KBM-7 (cell line): ENCODE measurements around the gene OSBP2.
A peak's percentile ranks its signal among the peaks of the same experiment; 100 is the strongest.
"Not testable (repeated sequence)": the region's sequence is repeated elsewhere in the genome, so short reads cannot be mapped to it uniquely, and the experiment has no call there.

Source experiments
- DNase-seq: peaks from one replicate; pipeline ENCODE4 v3.0.0-alpha.2; 2015
- in situ Hi-C: fragments of 300-500 bp; cut with MboI; formaldehyde crosslinking; loops from 2 replicates; pipeline ENCODE4 v1.14.3; 2020; ENCODE audit warnings: low sequenced_read_pairs, low pct_unique_long_range_greater_than_20kb, mixed read lengths

The OSBP2 gene

DNA sequence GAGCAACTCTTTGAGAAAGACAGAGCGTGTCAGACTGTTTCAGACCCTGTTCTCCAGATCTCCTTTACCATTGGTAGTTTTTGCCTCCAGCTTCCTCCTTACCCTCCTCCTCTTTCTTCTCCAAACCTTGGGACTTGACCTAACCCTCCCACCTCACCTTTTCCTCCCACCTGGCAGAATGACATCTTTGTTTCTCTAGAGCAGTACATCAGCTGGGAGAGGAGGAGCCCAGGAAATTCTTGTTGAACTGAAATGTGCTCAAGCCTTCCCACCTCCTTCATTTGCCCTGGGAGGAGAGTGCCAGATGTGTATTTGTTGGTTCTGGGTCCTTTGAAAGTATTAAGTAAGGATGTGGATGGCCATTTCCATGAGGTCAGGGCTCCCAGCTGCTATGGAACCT lies 17.4 kb downstream of the OSBP2 start:
- in situ Hi-C loops: no loop called here

DNA sequence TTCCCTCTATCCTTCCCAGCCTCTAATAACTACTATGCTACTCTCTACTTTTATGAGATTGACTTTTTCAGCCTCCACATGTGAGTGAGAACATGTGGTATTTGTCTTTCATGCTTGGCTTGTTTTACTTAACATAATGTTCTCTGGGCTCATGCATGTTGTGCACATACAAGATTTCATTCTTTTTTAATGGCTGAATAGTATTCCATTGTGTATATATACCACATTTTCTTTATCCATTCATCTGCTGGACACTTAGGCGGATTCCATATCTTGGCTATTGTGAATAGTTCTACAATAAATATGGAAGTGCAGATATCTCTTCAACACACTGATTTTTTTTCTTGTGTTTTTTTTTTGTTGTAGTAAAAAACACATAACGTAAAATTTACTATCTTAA lies 19.4 kb downstream of the OSBP2 start:
- no peak for DNase-seq
- in situ Hi-C loops: no loop called here

More for the DNA sequence above, 17.4 kb downstream of the OSBP2 start:
- DNase-seq: no peak

DNA sequence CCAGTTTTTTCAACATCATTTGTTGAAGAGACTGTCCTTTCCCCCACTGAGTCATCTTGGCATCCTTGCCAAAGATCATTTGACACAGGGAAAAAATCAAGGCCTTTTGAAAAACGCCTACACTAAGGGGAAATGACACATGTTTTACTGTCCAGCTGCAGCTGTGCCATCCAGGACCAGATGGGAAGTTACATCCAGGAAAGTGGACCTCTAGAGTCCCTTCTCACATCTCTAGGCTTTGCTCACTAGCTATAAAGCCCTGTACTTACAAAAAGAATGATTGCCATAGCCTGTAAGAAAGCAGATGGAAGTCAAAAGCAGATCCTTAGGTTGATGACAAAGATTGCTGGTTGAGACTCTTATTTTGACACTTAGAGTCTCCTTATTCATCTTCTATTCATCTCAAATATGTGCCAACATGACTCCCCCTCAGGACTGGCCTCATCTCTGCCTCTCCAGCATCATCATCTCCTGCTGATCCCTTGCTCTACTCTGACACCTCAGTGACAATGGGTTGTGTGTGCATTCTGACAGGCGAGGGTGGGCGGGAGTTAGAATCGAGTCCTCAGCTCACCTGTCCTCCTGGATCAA lies 22.8 kb downstream of the OSBP2 start:
- in situ Hi-C loops: no loop called here
- DNase-seq: no peak

DNA sequence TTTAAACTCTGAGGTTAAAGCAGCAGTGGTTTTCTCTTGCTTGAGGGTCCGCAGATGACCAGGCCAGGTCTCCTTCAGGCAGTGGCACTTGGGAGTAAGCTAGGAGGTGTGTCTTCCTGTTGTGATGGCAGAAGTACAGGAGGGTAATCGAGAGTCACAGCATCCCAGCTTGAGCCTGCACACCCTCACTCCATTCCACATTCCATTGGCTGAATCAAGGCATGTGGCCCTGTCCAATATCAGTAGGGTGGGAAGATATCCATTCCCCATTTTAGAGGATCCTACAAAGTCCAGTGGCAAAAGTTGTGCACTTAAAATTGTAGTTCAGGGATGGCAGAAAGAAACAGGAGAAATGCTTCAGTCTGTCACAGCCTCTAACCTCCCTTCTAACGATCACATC lies 23.3 kb downstream of the OSBP2 start:
- no peak for DNase-seq
- in situ Hi-C loops: no loop called here

DNA sequence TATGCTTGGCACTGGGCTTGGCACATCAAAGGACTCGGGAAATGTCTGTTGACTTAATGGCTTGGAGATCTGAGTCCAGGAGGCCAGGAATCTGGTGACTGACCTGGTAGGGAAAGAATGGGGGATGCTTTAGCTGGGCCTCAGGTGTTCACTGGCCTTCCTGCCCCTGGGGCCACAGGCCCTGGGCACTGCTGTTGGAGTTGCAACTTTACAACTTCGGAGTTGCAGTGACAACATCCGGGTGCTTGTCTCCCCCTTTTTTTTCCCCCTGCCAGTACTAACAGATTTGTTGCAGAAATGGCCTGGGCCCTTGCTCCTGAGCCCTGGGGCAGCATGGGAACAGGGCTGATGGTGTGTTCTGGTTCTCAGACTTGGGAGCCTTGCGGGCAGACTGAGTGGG lies 23.8 kb downstream of the OSBP2 start:
- in situ Hi-C loops: no loop called here
- no peak for DNase-seq

DNA sequence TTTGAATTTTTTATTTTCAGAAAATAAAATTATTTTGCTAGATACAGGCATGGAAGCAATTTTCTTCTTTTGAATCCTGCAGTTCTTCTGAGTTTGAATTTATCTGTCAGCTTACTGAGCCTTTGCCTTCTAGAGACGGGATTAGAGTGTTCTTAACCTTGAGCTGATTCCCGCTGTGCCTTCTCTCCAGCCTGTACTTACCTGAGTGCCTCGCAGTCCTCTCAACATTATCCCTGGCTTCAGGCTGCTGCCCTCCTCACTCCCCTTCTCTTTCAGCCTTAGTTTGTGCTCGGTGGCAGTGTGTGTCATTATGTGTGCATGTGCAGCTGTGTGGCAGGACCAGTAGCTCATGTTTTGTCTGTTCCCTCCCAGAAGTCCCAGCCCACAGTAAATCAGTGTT lies 24.3 kb downstream of the OSBP2 start:
- in situ Hi-C loops: no loop called here
- no peak for DNase-seq

DNA sequence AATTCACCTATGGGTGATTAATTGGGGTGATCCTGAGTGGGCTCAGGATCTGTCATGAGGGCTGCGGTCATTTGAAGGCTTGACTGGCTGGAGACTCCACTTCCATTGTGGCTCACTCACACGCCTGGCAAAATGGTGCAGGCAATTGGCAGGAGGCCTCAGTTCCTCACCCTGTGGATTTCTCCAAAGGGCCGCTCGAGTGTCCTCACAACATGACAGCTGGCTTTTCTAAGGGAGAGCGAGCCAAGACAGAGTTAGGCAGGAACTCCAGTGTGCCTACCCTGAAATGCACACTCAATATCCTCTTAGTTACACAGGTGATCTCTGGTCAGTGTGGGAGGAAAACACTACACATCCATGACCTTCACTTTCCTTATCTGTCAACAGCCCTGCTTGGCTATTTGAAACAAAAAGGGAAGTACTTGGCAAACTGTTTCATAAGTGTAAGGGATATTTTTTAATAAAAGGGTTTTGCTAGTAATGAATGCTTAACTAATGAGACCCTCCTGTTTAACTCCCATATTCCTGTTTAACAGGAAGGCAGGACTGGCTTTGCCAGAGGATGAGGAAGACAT lies 25.7 kb downstream of the OSBP2 start:
- DNase-seq: peak; percentile 16
- in situ Hi-C loops: no loop called here

DNA sequence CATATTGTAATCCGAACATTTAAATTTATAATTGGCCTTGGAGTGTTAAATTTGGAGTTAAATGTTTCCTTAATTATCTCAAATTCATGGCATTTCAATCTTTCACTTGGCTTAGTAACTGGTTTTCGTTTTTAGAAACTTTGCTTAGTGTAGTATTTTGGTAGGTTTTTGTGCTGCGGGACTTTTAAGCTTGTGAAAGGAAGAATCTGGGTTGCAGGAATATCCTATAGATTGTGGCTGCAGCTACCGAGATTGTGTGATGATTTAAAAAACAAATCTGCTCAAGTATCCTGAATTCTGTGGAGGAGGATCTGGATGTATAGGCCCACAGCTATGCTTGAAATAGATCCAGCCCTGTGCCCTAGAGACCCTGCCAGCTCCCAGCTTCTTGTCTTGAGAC lies 27.1 kb downstream of the OSBP2 start:
- in situ Hi-C loops: no loop called here
- no peak for DNase-seq

DNA sequence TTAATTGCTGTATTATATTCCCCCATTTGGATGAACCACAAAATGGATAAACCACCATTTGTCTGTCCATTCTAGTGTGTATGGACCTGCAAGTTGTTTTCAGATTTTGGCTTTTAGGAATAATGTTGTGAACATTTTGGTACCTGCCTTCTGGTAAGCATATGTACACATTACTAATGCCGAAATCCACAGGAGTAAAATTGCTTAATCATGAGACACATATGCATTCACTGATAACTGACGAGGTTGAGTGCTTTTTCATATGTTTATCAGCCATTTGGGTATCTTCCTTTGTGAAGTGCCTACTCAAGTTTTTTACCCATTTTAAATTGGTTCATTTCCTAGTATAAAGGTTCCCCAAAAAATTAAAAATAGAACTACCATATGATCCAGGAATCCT lies 34.2 kb downstream of the OSBP2 start:
- DNase-seq: no peak

DNA sequence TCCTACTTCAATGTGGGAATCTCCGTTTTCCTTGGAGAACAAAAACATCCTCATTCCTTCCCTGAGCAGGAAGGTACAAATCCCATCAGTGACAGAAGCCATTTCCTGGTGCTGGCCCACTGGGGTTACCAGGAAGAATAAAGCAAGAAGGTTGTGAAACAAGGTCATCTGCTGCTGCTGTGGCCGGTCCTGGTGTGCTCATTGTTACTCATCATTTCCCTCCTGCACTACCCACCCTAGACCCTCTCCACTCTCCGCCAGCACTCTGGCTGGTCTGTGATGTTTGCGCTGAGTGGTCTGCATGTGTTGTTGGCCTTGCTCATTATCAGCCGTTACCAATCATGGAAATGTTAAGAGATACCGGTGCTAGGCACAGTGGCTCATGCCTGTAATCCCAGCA lies 37.0 kb downstream of the OSBP2 start:
- in situ Hi-C loops: no loop called here
- no peak for DNase-seq

More for the DNA sequence above, 34.2 kb downstream of the OSBP2 start:
- in situ Hi-C loops: no loop called here

DNA sequence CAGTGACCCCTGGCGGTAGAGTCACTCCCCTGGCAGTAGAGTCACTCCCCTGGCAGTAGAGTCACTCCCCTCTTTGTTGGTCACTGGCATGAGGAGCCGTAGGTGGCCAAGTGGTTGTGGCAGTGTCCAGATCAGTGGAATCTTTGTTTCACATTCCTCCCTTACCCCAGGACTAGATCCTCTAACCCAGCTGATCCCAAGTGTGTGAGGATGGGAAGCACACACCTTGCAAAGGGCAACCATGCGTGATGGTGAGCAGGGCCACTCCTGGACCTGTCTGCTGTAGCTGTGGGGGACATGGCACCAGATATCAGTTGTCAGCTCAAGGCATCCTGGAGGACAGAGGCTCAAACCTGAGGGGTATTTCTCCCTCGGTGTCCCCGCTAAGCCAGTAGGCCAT lies 37.8 kb downstream of the OSBP2 start:
- in situ Hi-C loops: no loop called here
- no peak for DNase-seq

DNA sequence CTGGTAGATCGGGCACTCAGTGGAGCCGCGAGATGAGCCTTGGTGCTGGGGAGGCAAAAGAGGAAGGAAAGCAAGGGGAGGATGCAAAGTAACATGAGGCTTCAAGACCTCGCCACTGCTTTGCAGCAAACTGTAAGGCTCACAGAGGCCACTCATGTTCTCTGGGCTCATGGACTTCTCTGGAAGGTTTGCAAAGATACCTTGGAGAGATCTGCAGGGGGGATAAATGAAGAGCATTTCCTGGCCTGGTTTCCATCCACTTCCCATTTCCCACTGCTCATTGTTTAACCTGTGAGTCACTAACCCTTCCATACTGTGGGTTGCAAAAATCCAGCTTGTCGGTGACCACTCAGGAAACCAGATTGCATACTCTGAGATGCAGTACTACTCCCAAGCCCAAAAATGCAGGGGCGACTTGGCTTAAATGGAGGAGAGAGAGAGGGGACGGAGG lies 38.5 kb downstream of the OSBP2 start:
- peak; percentile 67 for DNase-seq
- in situ Hi-C loops: no loop called here

DNA sequence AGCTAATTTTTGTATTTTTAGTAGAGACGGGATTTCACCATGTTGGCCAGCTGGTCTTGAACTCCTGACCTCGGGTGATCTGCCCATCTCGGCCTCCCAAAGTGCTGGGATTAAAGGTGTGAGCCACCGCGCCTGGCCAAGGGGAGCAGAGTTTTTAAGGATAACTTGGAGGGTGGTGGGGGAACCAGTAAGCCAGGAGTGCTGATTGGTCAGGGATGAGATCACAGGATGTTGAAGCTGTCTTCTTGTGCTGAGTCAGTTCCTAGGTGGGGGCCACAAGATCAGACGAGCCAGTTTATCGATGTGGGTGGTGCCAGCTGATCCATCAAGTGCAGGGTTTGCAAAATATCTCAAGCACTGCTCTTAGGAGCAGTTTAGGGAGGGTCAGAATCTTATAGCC lies 45.3 kb downstream of the OSBP2 start:
- in situ Hi-C loops, DNase-seq: not testable (repeated sequence)

DNA sequence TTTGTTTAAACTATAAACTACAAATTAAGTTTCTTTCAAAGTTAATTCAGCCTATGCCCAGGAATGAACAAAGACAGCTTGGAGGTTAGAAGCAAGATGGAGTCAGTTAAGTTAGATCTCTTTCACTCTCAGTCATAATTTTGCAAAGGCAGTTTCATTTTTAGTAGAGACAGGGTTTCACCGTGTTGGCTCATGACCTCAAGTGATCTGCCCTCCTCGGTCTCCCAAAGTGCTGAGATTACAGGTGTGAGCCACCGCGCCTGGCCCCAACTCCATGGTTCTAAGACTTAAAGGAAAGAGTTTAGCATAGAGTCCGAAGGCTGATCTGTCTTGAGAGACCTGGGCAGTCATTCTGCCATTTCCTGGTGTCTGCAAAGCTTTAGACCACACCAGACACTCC lies 45.8 kb downstream of the OSBP2 start:
- DNase-seq, in situ Hi-C loops: not testable (repeated sequence)

DNA sequence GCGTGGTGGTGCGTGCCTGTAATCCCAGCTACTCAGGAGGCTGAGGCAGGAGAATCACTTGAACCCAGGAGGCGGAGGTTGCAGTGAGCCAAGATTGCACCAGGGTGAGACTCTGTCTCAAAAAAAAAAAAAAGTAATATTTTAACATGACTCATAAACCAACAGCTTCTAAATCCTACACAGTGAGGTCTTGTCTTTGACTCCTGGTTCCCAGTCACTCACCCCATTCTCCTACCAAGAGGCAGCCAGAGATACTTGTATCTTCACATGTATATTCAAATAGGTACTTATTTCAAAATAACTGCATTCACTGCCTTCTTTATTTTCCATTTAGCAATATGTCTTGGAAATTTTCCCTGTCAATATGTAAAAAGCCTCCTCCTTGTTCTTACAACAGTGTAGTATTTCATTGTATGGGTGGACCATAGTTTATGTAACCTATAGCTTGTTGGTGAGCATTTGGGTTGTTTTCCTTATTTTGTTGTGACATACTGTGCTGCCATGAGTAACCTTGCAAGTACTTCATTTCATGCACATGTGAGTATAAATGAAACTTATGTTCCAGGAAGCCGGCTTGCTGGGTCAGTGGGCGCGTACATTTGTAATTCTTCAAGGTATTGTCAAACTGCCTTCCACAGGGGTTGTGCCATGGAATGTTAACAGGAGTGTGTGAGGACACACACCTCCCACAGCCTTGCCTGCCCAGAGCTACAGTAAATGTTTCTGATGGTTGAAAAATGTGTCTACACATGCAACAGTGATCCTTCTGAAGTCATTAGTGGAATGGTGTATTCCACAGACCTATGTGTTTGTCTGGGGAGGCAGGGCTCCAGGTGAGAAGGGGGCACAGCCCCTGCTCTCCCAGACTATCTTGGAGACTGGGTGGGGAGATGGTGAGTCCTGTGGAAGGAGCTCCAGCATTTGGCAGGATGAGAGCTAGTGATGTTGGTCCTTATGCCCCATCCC lies 47.9 kb downstream of the OSBP2 start:
- no peak for DNase-seq
- in situ Hi-C loops: no loop called here

DNA sequence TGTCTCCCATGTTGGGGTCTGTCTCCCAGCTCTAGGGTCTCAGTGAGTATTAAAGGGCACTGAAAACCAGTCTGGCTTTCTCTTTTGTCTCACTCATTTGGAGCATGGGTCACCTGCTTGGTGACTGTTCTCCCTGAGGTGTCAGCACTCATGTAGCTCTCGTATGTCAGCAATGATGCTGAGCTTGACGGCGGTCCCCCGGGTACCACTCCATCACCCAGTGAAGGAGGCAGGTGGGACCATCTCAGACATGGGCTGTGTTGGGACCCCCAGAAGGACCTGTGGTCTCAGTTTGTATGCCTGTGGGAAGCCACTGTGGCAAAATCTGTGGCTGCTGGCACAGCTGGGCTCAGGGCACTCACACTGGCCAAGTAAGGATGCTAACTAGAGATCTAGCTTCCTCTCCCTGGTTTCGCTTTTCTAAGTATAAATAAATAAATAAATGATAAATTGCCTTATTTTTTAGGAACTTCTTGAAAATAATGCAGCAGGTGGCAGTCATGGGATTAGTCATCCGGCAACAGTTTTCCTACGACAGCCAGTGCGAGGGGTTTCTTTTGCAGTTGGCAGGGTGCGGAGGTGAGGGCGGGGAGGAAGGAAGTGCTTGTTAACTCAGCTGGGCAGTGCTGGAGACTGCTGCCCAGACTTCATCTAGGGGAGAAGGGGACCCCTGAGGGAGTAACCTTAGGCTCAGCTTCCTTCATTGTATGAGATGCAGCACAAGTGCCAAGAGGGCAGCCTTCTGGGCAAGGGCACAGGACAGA lies 48.8 kb downstream of the OSBP2 start:
- in situ Hi-C loops: no loop called here
- DNase-seq: peak; percentile 45

DNA sequence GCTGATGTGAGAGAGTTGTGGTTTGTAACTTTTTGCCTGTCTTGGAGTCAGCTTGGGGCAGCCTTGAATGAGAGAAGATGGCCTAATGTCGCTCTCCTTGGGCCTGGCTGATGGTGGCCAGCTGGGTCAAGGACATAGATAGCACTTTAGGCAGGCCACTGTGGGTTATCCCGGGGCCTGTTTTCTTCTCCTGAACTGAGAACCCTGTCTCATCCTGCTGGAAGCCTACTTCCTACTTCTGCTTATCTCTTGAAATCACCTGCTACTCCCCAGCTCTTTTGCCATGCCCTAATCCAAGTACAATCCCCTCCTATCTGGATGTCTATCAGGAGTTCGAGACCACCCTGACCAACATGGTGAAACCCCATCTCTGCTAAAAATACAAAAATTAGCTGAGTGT lies 49.5 kb downstream of the OSBP2 start:
- DNase-seq: peak; percentile 54
- in situ Hi-C loops: no loop called here

DNA sequence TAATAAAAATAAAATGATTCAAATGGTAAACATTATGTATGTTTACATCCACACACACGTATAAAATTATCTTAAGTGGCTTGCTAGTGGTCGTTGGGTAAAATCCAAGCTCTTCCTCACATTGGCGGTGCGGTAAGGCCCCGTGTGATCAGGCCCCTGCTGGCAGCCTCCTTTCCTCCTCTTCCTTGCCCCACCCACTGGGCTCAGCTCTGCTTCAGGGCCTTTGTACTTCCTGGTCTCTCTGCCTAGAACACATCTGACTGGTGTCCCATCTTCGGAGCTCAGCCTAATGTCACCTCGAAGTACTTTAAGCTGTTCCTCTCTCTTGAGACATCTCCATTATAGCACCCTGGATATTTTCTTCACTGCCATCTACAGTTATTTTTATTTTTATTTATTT lies 52.8 kb downstream of the OSBP2 start:
- no peak for DNase-seq
- in situ Hi-C loops: no loop called here

DNA sequence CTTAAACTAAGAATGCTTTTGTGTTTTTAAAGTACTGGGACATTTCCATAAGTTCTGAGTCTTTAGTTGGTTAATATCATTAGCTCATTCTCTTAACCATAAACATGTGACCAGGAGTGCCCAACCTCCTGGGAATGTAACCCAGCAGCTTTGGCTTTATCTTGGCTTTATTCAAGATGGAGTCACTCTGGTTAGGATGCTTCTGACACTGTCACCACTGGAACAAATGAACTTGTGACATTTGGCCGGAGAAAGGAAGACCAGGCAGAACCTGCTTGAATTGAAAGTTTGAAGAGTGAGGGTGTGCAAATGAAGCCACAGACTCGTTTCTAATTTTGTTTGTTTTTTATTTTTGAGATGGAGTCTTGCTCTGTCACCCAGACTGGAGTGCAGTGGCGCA lies 54.6 kb downstream of the OSBP2 start:
- DNase-seq: no peak
- in situ Hi-C loops: no loop called here

DNA sequence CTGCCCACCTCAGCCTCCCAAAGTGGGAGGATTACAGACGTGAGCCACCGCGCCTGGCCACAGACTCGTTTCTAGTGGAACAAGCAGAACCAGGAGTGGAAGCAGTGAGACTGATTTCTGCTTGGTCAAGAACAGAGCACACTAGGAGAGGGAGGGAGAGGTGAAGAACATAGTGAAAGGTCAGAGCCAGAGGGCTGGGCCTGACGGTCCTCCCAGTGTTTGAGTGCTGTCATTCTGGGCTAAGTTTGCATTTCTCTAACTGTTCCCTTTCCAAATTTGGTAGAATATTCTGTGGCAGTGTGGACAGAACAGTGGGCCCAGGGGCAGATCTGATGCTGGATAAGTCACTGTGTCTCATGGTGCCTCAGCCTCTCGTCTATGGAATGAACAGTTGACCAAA lies 55.2 kb downstream of the OSBP2 start:
- in situ Hi-C loops: no loop called here
- DNase-seq: no peak
